Measurements from ENCODE around the gene TKTL2.
"Not testable (repeated sequence)": the region's sequence is repeated elsewhere in the genome, so short reads cannot be mapped to it uniquely, and the experiment has no call there.

TKTL2 gene

GRCh38 chr4:163476761-163477438 is 3.3 kb upstream of the TKTL2 start:
- Mint-ChIP-seq H3K4me3 (no peak overlapping the region), H3K27ac (no peak overlapping the region), H3K4me1 (no peaks in the 10 kb centered on the region), H3K27me3 (peaks cover 4% of the 10 kb centered on the region), H3K9me3 (no peaks in the 10 kb centered on the region), H3K36me3 (ENCODE audit: low read depth) (no peaks in the 10 kb centered on the region)
- ATAC-seq, result no peak
- no peak for DNase-seq

GRCh38 chr4:163474027-163474426 is 473 bp upstream of the TKTL2 start:
- H3K36me3 Mint-ChIP-seq (ENCODE audit: low read depth), result no peaks in the 10 kb centered on the region
- peaks cover 8% of the 10 kb centered on the region for H3K27me3 Mint-ChIP-seq
- DNase-seq, result no peak
- no peak for ATAC-seq
- H3K4me3 Mint-ChIP-seq, result no peak overlapping the region
- no peak overlapping the region for H3K27ac Mint-ChIP-seq
- H3K9me3 Mint-ChIP-seq, result no peaks in the 10 kb centered on the region
- H3K4me1 Mint-ChIP-seq, result no peaks in the 10 kb centered on the region

- Mint-ChIP-seq H3K27me3 (peaks cover 10% of the 10 kb centered on the region), H3K4me3 (no peak overlapping the region), H3K4me1 (no peaks in the 10 kb centered on the region), H3K36me3 (ENCODE audit: low read depth) (no peaks in the 10 kb centered on the region), H3K27ac (no peak overlapping the region), H3K9me3 (no peaks in the 10 kb centered on the region)
- no peak for ATAC-seq
- no peak for DNase-seq
These were observed 424 bp downstream of the TKTL2 start for GRCh38 chr4:163473130-163473529.

- no peak for ATAC-seq
- no peak overlapping the region for H3K27ac Mint-ChIP-seq
These were observed 3.2 kb downstream of the TKTL2 start for GRCh38 chr4:163470391-163470790.

GRCh38 chr4:163467082-163467770 is 6.3 kb downstream of the TKTL2 start:
- H3K4me1 Mint-ChIP-seq, result no peaks in the 10 kb centered on the region
- no peak for ATAC-seq
- no peaks in the 10 kb centered on the region for H3K9me3 Mint-ChIP-seq
- H3K36me3 Mint-ChIP-seq (ENCODE audit: low read depth), result no peaks in the 10 kb centered on the region
- no peak for DNase-seq
- H3K27ac Mint-ChIP-seq, result no peak overlapping the region
- H3K27me3 Mint-ChIP-seq, result peaks cover 11% of the 10 kb centered on the region
- H3K4me3 Mint-ChIP-seq, result no peak overlapping the region

More at GRCh38 chr4:163470391-163470790, 3.2 kb downstream of the TKTL2 start:
- no peaks in the 10 kb centered on the region for H3K4me1 Mint-ChIP-seq
- no peaks in the 10 kb centered on the region for H3K36me3 Mint-ChIP-seq (ENCODE audit: low read depth)
- peaks cover 11% of the 10 kb centered on the region for H3K27me3 Mint-ChIP-seq
- H3K9me3 Mint-ChIP-seq, result no peaks in the 10 kb centered on the region
- H3K4me3 Mint-ChIP-seq, result no peak overlapping the region
- no peak for DNase-seq

GRCh38 chr4:163462556-163462955 is 11.0 kb downstream of the TKTL2 start:
- H3K9me3 Mint-ChIP-seq, result no peaks in the 10 kb centered on the region
- H3K27ac Mint-ChIP-seq, result no peak overlapping the region
- peaks cover 9% of the 10 kb centered on the region for H3K27me3 Mint-ChIP-seq
- H3K4me1 Mint-ChIP-seq, result no peaks in the 10 kb centered on the region
- no peaks in the 10 kb centered on the region for H3K36me3 Mint-ChIP-seq (ENCODE audit: low read depth)
- ATAC-seq, result no peak
- H3K4me3 Mint-ChIP-seq, result no peak overlapping the region
- no peak for DNase-seq

GRCh38 chr4:163448540-163449203 is 24.9 kb downstream of the TKTL2 start:
- Mint-ChIP-seq H3K27ac (no peak overlapping the region), H3K4me3 (no peak overlapping the region), H3K36me3 (ENCODE audit: low read depth) (no peaks in the 10 kb centered on the region), H3K9me3 (no peaks in the 10 kb centered on the region), H3K27me3 (no peaks in the 10 kb centered on the region), H3K4me1 (no peaks in the 10 kb centered on the region)
- no peak for DNase-seq
- no peak for ATAC-seq

GRCh38 chr4:163447481-163447880 is 26.1 kb downstream of the TKTL2 start:
- DNase-seq, result no peak
- no peaks in the 10 kb centered on the region for H3K36me3 Mint-ChIP-seq (ENCODE audit: low read depth)
- no peak overlapping the region for H3K4me3 Mint-ChIP-seq
- no peak overlapping the region for H3K27ac Mint-ChIP-seq
- no peaks in the 10 kb centered on the region for H3K9me3 Mint-ChIP-seq
- H3K4me1 Mint-ChIP-seq, result no peaks in the 10 kb centered on the region
- peaks cover 4% of the 10 kb centered on the region for H3K27me3 Mint-ChIP-seq
- ATAC-seq, result no peak

GRCh38 chr4:163447023-163447422 is 26.5 kb downstream of the TKTL2 start:
- H3K27ac Mint-ChIP-seq; H3K9me3 Mint-ChIP-seq; DNase-seq; H3K27me3 Mint-ChIP-seq; ATAC-seq; H3K4me1 Mint-ChIP-seq; H3K36me3 Mint-ChIP-seq (ENCODE audit: low read depth); H3K4me3 Mint-ChIP-seq: not testable (repeated sequence)

GRCh38 chr4:163440040-163440439 is 33.5 kb downstream of the TKTL2 start:
- Mint-ChIP-seq H3K4me1 (no peaks in the 10 kb centered on the region), H3K27ac (no peak overlapping the region), H3K4me3 (no peak overlapping the region), H3K9me3 (no peaks in the 10 kb centered on the region), H3K27me3 (peaks cover 10% of the 10 kb centered on the region), H3K36me3 (ENCODE audit: low read depth) (no peaks in the 10 kb centered on the region)
- no peak for DNase-seq
- ATAC-seq, result no peak
